ENCODE results near the gene TMEM47.

DNA sequence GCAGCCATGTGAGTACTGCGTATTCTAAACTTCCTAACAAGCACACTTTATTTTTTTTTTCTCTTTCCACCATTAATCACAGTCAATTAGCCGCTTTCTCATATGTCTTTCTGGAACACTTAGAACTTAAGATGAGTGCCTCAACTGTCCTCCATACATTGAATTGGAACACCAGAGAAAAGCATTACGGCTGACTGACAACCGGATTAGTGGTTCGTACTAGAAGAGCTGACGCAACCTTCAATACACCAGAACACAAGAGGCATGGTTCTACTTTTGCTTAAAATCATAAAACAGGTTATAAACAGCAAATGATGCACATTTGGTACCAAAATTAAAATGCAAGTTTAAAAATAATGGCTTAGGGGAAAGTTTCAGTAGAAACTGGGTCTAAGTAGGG, 3.3 kb downstream of the TMEM47 start:
- TF ChIP-seq CTCF (IDR thresholded peaks at IDR 0.05): no peak
- TF ChIP-seq EZH2 (IDR thresholded peaks at IDR 0.05; ENCODE audit: borderline replicate concordance, insufficient read depth, low read depth, low read length, poor library complexity, severe bottlenecking): no peak

Data from B cell (primary cell).